OCI-LY7 (cell line): ENCODE measurements around the gene ACAT2. TPM values are rescaled to one million over a fixed set of nuclear protein-coding genes. Genes with fewer than 3 reads are reported as not detected.

ENCODE experiments used
- BruUV-seq: library from RNA; stranded (reverse); fragments of 400-500 nt; replicated peaks from 2 replicates; lab custom pipeline; 2021; lab: Mats Ljungman, UMichigan
- CTCF ChIA-PET: fragments of 300-600 bp; sonication (Branson Sonifier 250); formaldehyde crosslinking; loops from one replicate; lab custom pipeline; 2022; ENCODE audit warnings: antibody characterized with exemption; ENCODE audit not compliant: unreplicated experiment; lab: Charles Lee
- POLR2A ChIA-PET: fragments of 300-600 bp; sonication (Branson Sonifier 250); formaldehyde crosslinking; loops from one replicate; lab custom pipeline; 2022; ENCODE audit warnings: antibody characterized with exemption; lab: Charles Lee
- DNase-seq: peaks from one replicate; pipeline ENCODE4 v3.0.0-alpha.2; 2015; ENCODE audit warnings: low spot score
- H2AFZ ChIP-seq: fragments of 200-600 bp; sonication (generic), shearing (Covaris generic); 2 replicates; pipeline ENCODE4 v1.6.1; 2014; ENCODE audit warnings: mild to moderate bottlenecking, antibody characterized with exemption, low read length, moderate library complexity
- H3K27ac ChIP-seq: fragments of 200-600 bp; sonication (generic); 2 replicates; pipeline ENCODE4 v1.5.1; 2014; ENCODE audit warnings: mixed run types, low read depth, mild to moderate bottlenecking, moderate library complexity, low read length, inconsistent platforms; ENCODE audit not compliant: poor library complexity, severe bottlenecking
- H3K36me3 ChIP-seq: fragments of 200-600 bp; sonication (generic); 2 replicates; pipeline ENCODE4 v1.6.1; 2014; ENCODE audit warnings: mild to moderate bottlenecking, antibody characterized with exemption, low read length, moderate library complexity, mixed read lengths; ENCODE audit not compliant: insufficient read depth
- H3K4me1 ChIP-seq: fragments of 200-600 bp; sonication (generic); 2 replicates; pipeline ENCODE4 v1.5.1; 2014; ENCODE audit warnings: mild to moderate bottlenecking, low read length; ENCODE audit not compliant: insufficient read depth, poor library complexity, severe bottlenecking
- H3K4me2 ChIP-seq: fragments of 200-600 bp; sonication (generic); 2 replicates; pipeline ENCODE4 v1.6.1; 2014; ENCODE audit warnings: mild to moderate bottlenecking, low read length
- H3K4me3 ChIP-seq: fragments of 200-600 bp; sonication (generic); 2 replicates; pipeline ENCODE4 v1.5.1; 2014; ENCODE audit warnings: mild to moderate bottlenecking, low read depth, low read length; ENCODE audit not compliant: poor library complexity, severe bottlenecking
- H3K79me2 ChIP-seq: fragments of 200-600 bp; sonication (generic); 2 replicates; pipeline ENCODE4 v1.6.1; 2016; ENCODE audit warnings: low read depth, mild to moderate bottlenecking, low read length, moderate library complexity, mixed read lengths; ENCODE audit not compliant: insufficient read depth
- H3K9me2 ChIP-seq: fragments of 200-600 bp; sonication (generic); 2 replicates; pipeline ENCODE4 v1.6.1; 2016; ENCODE audit warnings: mild to moderate bottlenecking, low read length, mixed read lengths; ENCODE audit not compliant: insufficient read depth
- H3K9me3 ChIP-seq: fragments of 200-600 bp; sonication (generic); 2 replicates; pipeline ENCODE4 v1.6.1; 2014; ENCODE audit warnings: mild to moderate bottlenecking, mixed run types, low read length, mixed read lengths
- H4K20me1 ChIP-seq: fragments of 200-600 bp; sonication (generic); 2 replicates; pipeline ENCODE4 v1.6.1; 2014; ENCODE audit warnings: mild to moderate bottlenecking, antibody characterized with exemption, low read length, moderate library complexity, mixed read lengths; ENCODE audit not compliant: insufficient read depth
- CTCF ChIP-seq: fragments of 200-600 bp; sonication (generic); conservative IDR thresholded peaks from 2 replicates; pipeline ENCODE4 v1.5.1; 2014; ENCODE audit warnings: mild to moderate bottlenecking, antibody characterized with exemption, low read length, moderate library complexity, mixed read lengths
- EZH2phosphoT487 ChIP-seq: fragments of 200-600 bp; sonication (generic); IDR thresholded peaks from 2 replicates; pipeline ENCODE4 v1.6.1; 2018; ENCODE audit warnings: low read depth, borderline replicate concordance, mild to moderate bottlenecking, mixed run types, antibody characterized with exemption, low read length, moderate library complexity, mixed read lengths
- intact Hi-C: fragments of 100-400 bp; cut with micrococcal nuclease; formaldehyde crosslinking; loops from one replicate; pipeline ENCODE4 v1.10.0; 2022; ENCODE audit not compliant: unreplicated experiment
- total RNA-seq, 2 experiments: library from RNA; depleted of rRNA in 1 of 2; stranded (reverse); fragments of >200 nt in 1 of 2; shearing (Covaris generic) in 1 of 2; gene quantifications; 2 replicates each; pipeline ENCODE4 v1.2.3, GENCODE V29; 2014 to 2022

Gene ACAT2
- total RNA-seq, 2 experiments from 2014 or later = 42.4 to 110 TPM

- H4K20me1 ChIP-seq = no peaks in the 10 kb centered on the region
- no TSS peak for BruUV-seq
- H2AFZ ChIP-seq = peak overlapping the region; percentile 78
- peak; percentile 54 for DNase-seq
- H3K4me1 ChIP-seq = peaks cover 10% of the 10 kb centered on the region
- no peaks in the 10 kb centered on the region for H3K36me3 ChIP-seq
- H3K4me2 ChIP-seq = peak overlapping the region; percentile 7; the same call in 1 of the 2 replicates
- H3K9me3 ChIP-seq = no peaks in the 10 kb centered on the region
- intact Hi-C loops = no loop called here
- H3K79me2 ChIP-seq = no peaks in the 10 kb centered on the region
- H3K4me3 ChIP-seq = no peak overlapping the region
- ChIA-PET CTCF (no interaction called here), POLR2A (interaction anchor here (1.1 to 1.2 kb wide), 2 partner anchors 13 to 30 kb away, joined by 3 to 4 read pairs; partner anchors contain the start of genes MRPL18 and TCP1)
- H3K27ac ChIP-seq = no peak overlapping the region
- no peaks in the 10 kb centered on the region for H3K9me2 ChIP-seq
- TF ChIP-seq CTCF (no peak), EZH2phosphoT487 (no peak)
Measured at GRCh38 chr6:159819932-159820640, 58.2 kb downstream of the ACAT2 start.

- no peaks in the 10 kb centered on the region for H3K79me2 ChIP-seq
- no peaks in the 10 kb centered on the region for H3K36me3 ChIP-seq
- H3K4me3 ChIP-seq = no peak overlapping the region
- no peaks in the 10 kb centered on the region for H4K20me1 ChIP-seq
- BruUV-seq = no TSS peak
- ChIA-PET POLR2A (interaction anchor here (0.6 to 1.2 kb wide), 2 partner anchors 14 to 28 kb away, joined by 4 to 6 read pairs; no protein-coding TSS in a partner anchor), CTCF (no interaction called here)
- no peak for DNase-seq
- TF ChIP-seq CTCF = no peak
- no peak for TF ChIP-seq EZH2phosphoT487
- no peaks in the 10 kb centered on the region for H3K9me2 ChIP-seq
- H3K4me2 ChIP-seq = no peak overlapping the region
- no peak overlapping the region for H3K27ac ChIP-seq
- H3K4me1 ChIP-seq = peaks cover 10% of the 10 kb centered on the region
- no peak overlapping the region for H2AFZ ChIP-seq
- no peaks in the 10 kb centered on the region for H3K9me3 ChIP-seq
- intact Hi-C loops = no loop called here
Measured at GRCh38 chr6:159821122-159821521, 59.3 kb downstream of the ACAT2 start.

GRCh38 chr6:159821726-159822125 is 59.9 kb downstream of the ACAT2 start:
- Histone ChIP-seq H4K20me1 (no peaks in the 10 kb centered on the region), H3K79me2 (no peaks in the 10 kb centered on the region), H3K9me2 (no peaks in the 10 kb centered on the region), H3K4me1 (peaks cover 10% of the 10 kb centered on the region), H3K9me3 (no peaks in the 10 kb centered on the region), H3K4me2 (no peak overlapping the region), H3K36me3 (no peaks in the 10 kb centered on the region), H3K4me3 (no peak overlapping the region), H2AFZ (no peak overlapping the region), H3K27ac (no peak overlapping the region)
- TF ChIP-seq EZH2phosphoT487 (no peak), CTCF (no peak)
- BruUV-seq = no TSS peak
- CTCF ChIA-PET = no interaction called here
- POLR2A ChIA-PET = interaction anchor here (0.5 to 1.2 kb wide), 4 partner anchors 10 to 692 kb away, joined by 3 to 6 read pairs (median 4); partner anchors contain the start of gene WTAP
- no peak for DNase-seq
- intact Hi-C loops = no loop called here
